ENCODE results near the gene KLK14. TPM values are rescaled to one million over a fixed set of nuclear protein-coding genes. Genes with fewer than 3 reads are reported as not detected.

The KLK14 gene
- total and polyA plus RNA-seq, 2 of the 8 experiments (the other 6 are each of a cell fraction or from before 2014, with no cell fraction given): 0.09 to 1.2 TPM

GRCh38 chr19:51066393-51067186 lies 16.1 kb downstream of the KLK14 start (continued):
- TF ChIP-seq TCF12 (IDR thresholded peaks at IDR 0.05; ENCODE audit: low read depth, low read length) (no peak), GABPA (IDR thresholded peaks at IDR 0.05; ENCODE audit: borderline replicate concordance, insufficient read depth, low read length) (no peak), KDM5A (IDR thresholded peaks at IDR 0.05; ENCODE audit: low read length) (no peak), SAP30 (IDR thresholded peaks at IDR 0.05; ENCODE audit: insufficient read depth, insufficient replicate concordance, low read length) (no peak)
